Activated CD4-positive, alpha-beta T cell treated with anti-CD3 and anti-CD28 coated beads for 1 hour (primary cell): ENCODE data around the gene CD72.
"Not testable (repeated sequence)": the region's sequence is repeated elsewhere in the genome, so short reads cannot be mapped to it uniquely, and the experiment has no call there.

ENCODE experiments used
- DNase-seq: peaks from one replicate; pipeline ENCODE4 v3.0.0-alpha.2; 2020

The CD72 gene

DNA sequence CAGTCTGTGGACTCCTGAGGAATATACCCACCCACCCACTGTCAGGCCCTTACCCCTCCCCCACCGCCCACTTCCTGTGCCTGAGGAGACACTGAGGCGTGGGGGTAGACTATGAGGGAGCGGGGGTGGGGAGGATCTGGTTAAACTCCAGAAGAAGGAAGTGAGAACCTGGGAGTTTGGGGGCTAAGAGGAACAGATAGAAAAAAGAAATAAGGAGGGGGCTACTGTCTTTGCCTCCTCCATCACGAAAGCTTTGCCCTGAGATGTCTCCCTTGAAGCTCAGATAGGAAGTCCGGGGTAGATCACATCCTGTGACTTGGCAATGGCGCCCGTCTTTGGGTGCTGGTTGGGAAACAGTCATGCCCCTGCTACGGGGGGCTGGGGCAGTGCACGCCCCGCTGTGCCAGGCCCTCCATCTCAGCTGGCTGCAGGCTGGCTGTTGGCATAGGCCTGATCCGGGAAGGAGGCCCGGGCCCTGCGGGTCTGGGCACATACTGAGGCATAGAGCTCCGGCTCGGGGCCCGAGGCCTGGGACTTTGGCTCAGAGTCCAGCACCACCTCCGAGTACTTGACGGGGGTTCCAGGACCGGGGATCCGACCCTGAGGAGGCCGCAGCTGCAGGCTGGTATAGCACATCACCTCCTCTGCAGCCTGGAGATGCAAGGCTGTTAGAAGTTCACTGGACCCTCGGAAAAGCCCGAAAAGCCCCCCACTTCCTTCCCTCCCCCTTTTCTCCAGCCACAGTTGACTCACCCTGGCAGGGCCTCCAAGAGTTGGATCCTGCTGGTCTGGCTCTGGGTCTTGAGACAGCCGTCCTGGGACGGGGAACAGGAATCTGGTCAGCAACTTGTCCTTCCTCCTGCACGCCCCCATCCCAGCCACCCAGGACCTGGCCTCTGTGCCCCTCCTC is 31.5 kb upstream of the CD72 start:
- no peak for DNase-seq

DNA sequence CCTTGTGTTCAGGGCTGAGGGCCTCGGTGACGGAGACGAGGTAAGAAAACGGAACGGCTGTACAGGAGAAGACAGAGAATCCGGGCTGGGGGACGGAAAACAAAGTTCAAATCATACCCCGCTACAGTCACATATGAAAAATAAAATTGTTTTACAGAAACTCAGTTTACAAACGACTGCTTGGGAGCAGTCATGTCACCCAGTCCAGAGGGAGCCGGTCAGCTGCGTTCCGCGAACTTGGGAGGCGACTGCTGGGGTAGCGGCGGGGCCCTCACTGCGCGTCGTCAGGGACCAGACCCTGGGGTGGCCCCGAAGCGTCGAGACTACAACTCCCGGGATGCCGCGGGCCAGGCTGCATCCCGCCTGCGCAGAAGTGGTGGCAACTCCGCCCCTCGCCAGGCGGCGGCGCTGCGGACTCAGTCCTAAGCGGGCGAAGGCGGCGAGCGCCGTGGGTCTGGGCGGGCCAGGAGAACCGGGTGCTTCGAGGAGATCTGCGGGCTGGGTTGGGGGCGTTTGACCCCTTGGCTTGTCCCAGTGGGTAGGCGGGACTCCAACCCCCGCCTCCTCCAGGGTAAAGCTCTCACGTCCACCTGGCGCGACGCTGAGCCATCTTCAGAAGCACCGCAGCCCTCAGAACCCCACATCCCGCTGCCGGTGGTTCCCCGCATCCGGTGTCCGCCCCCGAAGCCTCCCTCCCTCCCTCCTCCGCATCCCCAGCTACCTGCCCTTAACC is 28.5 kb upstream of the CD72 start:
- DNase-seq, result peak; percentile 84

GRCh38 chr9:35646153-35646532 is 27.9 kb upstream of the CD72 start:
- no peak for DNase-seq

DNA sequence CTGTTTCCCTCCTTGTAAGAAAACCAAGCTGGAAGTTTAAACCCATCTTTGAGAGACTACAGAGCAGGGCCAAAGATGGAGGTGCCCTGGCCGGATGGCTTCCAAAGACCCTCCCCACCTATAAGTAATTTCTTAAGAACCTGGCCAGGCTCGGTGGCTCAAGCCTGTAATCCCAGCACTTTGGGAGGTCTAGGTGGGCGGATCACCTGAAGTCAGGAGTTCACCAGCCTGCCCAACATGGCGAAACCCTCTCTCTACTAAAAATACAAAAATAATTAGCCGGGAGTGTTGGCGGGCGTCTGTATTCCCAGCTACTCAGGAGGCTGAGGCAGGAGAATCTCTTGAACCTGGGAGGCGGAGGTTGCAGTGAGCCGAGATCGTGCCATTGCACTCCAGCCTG is 27.5 kb upstream of the CD72 start:
- DNase-seq, result not testable (repeated sequence)

DNA sequence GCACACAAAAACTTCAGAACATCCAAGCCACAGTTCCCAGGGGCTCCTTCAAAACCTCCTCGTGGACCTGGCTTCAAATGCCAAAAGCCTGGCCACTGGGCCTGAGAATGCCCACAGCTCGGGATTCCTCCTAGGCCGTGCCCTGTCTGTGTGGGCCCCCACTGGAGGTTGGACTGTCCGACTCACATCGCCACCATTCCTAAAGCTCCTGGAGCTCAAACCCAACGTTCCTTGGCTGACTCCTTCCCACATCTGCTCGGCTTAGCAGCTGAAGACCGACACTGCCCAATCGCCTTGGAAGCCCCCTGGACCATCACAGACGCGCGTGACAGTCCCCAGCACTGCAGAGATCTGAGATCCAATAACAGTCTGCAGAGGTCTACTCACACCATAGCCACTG is 24.8 kb upstream of the CD72 start:
- no peak for DNase-seq

GRCh38 chr9:35641478-35641877 is 23.3 kb upstream of the CD72 start:
- not testable (repeated sequence) for DNase-seq

- DNase-seq, result not testable (repeated sequence)
Measured at GRCh38 chr9:35640431-35640830, 22.2 kb upstream of the CD72 start.

DNA sequence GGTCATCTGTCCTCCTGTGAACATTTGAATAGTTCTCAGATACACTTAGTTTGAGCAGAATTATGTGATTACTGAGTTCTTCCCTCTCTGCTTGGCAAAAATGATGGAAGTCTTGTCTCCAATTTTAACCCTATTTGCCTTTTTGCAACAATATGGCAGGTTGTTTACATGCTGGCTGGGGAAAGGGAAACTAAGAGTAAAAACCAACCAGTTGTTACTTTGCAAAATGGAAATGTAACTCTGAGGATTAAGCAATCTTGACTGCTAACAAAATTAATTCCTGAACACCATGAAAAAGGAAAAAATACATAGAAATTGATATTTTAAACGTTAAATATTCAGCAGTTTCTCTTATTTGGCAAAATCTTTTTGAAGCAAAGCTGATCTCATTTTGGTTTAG is 21.4 kb upstream of the CD72 start:
- no peak for DNase-seq

DNA sequence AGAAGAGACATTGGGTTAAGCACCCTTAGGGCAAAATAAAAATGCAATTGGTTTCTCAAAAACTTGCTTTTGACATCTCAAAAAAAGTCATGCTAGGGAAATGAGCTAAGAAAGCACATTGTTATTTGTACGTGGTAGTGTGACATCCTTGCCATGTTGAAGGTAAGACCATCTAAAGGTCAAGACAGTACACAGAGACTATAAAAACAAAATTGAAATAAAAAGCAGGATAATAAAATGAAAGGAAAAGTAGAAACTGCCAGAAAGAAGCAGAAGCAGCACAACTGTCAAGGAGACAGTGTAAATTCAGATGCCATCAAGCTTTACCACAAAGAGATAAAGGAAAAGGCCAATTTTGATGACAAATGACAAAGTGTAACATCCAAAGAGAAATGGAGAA is 21.0 kb upstream of the CD72 start:
- DNase-seq, result not testable (repeated sequence)

DNA sequence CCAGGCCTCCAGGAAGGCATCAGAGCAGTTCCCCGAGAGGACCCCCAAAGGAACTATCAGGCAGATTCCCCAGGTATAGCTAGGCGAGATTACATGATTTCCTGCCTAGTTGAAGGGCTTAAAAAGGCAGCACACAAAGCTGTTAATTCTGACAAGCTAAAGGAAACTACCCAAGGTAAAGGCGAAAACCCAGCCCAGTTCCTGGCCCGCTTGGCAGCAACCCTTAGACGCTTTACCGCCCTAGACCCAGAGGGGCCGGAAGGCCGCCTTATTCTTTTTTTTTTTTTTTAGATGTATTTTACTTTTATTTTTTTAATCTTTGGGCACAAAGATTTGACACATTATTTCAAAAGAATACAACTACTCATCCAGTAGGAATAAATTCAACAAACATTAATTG is 20.5 kb upstream of the CD72 start:
- DNase-seq, result not testable (repeated sequence)

- DNase-seq, result not testable (repeated sequence)
Measured at GRCh38 chr9:35637427-35637955, 19.3 kb upstream of the CD72 start.

DNA sequence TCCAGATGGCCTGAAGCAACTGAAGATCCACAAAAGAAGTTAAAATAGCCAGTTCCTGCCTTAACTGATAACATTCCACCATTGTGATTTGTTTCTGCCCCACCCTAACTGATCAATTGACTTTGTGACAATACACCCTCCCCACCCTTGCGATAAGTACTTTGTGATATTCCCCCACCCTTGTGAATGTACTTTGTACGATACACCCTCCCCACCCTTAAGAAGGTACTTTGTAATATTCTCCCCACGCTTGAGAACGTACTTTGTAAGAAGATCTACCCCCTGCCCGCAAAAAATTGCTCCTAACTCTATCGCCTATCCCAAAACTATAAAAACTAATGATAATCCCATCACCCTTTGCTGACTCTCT is 18.6 kb upstream of the CD72 start:
- not testable (repeated sequence) for DNase-seq

- no peak for DNase-seq
Measured at GRCh38 chr9:35636135-35636876, 18.1 kb upstream of the CD72 start.

GRCh38 chr9:35635730-35636129 is 17.5 kb upstream of the CD72 start:
- DNase-seq, result no peak

- no peak for DNase-seq
Measured at GRCh38 chr9:35629597-35629996, 11.4 kb upstream of the CD72 start.

DNA sequence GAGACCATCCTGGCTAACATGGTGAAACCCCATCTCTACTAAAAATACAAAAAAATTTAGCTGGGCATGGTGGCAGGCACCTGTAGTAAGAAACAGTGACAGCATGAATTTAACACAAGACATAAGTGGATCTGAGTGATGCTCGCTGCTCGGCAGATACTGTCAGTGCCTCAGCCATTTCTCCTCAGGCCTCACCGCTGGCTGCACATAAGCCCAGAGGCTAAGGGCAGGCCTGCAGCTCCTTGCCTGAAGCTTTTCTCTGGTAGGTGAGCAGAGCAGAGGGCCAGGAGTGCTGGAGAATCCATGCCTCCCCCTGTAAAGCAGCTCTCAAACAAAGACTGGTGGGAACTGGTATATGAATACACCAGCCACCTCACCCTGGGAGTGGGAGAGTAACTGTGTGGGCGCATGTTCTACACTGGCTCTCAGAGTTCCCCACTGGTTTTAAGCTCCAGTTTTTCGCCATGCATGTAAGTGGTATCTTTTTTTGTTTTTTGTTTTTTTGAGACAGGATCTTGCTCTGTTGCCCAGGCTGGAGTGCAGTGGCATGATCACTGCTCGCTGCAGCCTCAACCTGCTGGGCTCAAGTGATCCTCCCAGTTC is 10.3 kb upstream of the CD72 start:
- no peak for DNase-seq

DNA sequence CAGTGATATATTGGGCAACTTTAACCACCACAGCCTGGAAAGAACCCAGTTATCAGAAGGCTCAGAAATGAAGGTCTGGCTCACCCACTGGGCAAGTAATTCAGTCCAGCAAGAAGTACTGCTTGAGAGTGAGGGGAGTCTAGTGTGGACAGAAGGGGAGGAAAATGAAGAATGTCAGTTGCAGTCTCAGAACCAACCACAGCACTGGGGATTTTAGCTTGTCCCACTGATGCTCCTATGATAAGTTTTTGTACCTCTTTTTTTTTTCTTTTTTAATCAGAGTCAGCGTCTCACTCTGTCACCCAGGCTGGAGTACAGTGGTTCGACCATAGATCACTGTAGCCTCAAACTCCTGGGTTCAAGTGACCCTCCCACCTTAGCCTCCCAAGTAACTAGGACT is 9.4 kb upstream of the CD72 start:
- no peak for DNase-seq

GRCh38 chr9:35619800-35620158 is 1.6 kb upstream of the CD72 start:
- DNase-seq, result no peak

DNA sequence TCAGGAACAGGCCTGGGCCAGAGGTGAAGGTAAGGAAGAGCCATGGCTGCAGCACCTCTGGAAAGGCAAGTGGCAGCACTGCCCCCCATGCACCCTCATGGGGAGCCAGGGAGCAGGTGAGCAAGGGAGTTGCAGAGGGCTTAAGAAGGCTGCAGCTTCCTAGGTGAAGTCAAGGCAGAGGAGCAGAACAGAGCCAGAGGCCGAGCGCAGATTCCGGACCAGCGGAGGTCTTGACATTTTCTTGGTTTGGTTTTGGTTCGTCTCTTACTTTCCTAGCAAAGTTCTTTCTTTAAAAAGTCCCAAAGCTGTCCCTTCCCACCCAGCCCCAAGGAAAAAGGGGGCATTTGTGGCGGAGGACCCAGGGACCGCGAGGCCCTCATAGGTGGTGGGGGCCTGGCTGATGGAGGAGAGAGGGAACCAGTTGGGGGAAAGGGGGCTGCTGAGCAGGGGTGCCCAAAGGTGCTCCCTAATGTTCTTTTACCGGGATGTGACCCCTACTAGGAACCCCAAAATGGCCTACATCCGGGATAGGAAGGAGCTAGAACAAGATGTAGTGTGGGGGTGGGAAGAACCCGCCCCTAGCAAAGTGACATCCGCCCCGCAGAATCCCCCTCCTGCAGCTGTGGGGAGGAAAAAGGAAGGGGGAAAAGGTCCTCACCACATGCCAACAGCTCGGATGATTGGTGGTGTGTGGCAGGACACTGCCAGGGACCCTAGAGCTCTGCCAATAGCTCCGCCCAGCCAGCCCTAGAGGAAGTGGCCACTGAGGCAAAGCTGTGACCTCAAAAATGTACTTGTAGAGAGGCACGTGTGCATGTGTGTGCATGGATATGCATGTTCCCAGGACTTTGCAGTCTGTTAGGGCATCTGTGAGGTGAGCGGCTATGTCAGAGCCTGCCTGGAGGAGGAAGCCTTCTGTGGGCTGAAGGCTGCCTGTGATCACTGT is 914 bp upstream of the CD72 start:
- no peak for DNase-seq

- no peak for DNase-seq
Measured at GRCh38 chr9:35617548-35617947, 665 bp downstream of the CD72 start.

- peak; percentile 34 for DNase-seq
Measured at GRCh38 chr9:35616681-35617459, 1.3 kb downstream of the CD72 start.
